Umbilical cord (tissue), 2 donors: Measurements from ENCODE around the gene RANGAP1. TPM values are rescaled to one million over a fixed set of nuclear protein-coding genes. Genes with fewer than 3 reads are reported as not detected.

Experiments used
- DNase-seq: peaks from one replicate; pipeline ENCODE4 v3.0.0-alpha.2; 2015; ENCODE audit warnings: low spot score
- total RNA-seq: library from RNA; depleted of rRNA; stranded (reverse); fragments of >200 nt; gene quantifications from one replicate; pipeline ENCODE4 v1.2.3, GENCODE V29; 2014; ENCODE audit warnings: low replicate concordance; ENCODE audit not compliant: insufficient read depth

The RANGAP1 gene
- total RNA-seq, 1 donor from 2014 or later = 11.1 TPM

- DNase-seq = peak; percentile 50
Observed at GRCh38 chr22:41237707-41238569, 48.0 kb downstream of the RANGAP1 start.

- no peak for DNase-seq
Observed at GRCh38 chr22:41237036-41237706, 48.8 kb downstream of the RANGAP1 start.

DNA sequence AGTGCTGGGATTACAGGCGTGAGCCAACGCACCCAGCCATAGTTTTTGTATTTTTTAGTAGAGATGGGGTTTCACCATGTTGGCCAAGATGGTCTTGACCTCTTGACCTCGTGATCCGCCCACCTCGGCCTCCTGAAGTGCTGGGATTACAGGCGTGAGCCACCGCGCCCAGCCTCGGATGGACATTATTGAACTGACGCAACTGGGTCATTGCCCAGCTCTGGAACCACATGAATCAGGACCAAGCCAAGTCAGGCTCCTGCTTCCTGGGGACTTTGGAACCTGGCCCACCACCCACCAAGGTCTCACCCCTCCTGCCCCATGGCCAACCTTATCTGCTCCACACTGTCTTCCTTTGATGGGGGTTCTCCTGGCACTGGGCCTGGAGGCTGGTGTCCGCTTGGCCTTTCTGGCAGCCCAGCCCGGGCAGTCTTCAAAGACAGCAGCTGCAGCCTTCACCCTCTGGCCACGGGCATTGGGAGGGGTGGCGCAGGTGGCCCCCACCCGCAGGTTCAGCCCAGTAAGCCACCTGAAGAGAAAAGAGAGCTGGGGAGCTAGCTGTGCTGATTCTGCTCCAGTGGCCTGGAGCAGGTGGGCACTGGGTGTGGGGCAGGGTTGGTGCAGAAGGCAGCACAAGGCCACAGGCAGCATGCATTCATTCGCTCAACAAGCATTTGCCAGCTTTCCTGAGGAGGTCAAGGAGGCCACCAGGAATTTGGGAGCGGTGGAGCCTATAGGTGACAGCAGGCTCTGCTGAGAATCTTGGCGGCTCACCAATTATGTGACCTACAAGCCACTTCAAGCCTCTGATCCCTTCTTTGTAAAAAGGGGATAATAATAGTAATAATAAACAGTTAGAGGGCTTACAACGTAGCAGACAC is 50.9 kb downstream of the RANGAP1 start:
- no peak for DNase-seq

DNA sequence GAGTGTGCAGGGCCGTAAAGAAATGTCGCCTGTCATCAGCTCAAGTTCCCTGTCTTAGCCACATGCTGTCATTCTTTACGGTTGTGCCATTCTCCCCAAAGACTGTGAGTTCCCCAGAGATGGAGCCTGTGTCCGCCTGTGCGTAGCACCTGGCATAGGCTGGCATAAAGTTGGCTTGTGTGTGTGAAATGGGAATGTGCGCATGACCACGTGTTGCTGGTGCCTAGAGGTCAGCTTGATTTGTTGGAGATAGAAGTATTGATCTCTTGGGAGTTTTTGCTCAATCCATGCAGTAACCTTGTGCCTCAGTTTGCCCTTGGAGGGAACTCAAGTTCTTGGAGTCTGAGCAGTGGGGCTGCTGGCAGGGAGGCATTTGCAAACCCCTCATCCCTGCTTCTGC is 54.6 kb downstream of the RANGAP1 start:
- no peak for DNase-seq

GRCh38 chr22:41230401-41230785 is 55.6 kb downstream of the RANGAP1 start:
- no peak for DNase-seq

DNA sequence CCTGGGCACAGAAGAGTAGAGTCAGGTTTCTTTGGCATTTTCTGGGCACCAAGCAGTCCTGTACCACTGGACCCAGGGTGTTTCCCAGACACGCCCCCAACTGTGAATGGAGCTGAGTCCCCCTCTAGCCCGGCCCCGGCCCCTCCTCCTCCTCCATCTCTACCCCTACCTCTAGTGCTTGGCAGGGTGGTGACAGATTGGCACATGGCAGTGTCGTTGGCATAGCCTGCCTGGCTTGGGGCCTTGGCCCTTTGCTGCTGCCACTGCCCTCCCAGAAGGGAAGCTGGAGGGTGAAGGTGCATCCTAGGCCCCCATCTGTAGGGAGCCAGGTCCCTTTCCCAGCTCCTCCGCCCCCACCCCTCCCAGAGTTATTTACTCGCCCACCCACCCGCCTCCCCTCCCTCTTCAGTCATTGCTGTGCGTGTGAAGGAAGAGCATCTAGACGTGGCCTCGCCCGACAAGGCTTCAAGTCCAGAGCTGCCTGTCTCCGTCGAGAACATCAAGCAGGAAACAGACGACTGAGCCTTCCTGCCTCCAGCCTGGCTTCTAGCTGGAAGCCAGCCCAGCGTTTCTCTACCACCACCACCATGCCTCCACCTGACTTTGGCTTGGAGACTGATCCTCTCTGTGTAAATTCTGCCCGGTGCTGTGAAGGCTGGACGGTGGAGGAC is 56.1 kb downstream of the RANGAP1 start:
- DNase-seq = no peak

DNA sequence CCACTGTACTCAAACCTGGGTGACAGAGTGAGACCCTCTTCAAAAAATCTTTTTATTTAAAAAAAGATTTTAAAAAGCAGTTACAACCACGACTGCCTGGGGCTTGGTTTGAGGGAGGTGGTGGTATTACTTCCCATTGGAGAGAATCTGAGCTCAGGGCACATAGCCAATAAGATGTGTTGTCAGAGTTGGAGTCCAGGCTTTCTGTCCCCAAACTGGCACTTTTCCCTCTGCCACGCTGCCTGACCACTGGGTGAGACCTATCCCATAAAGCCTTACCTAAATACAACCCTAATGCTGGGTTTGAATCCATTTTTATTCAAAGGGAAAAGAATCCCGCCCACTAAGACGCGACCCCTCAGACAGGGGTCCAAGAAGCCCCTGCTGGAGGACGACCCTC is 56.8 kb downstream of the RANGAP1 start:
- DNase-seq = no peak

DNA sequence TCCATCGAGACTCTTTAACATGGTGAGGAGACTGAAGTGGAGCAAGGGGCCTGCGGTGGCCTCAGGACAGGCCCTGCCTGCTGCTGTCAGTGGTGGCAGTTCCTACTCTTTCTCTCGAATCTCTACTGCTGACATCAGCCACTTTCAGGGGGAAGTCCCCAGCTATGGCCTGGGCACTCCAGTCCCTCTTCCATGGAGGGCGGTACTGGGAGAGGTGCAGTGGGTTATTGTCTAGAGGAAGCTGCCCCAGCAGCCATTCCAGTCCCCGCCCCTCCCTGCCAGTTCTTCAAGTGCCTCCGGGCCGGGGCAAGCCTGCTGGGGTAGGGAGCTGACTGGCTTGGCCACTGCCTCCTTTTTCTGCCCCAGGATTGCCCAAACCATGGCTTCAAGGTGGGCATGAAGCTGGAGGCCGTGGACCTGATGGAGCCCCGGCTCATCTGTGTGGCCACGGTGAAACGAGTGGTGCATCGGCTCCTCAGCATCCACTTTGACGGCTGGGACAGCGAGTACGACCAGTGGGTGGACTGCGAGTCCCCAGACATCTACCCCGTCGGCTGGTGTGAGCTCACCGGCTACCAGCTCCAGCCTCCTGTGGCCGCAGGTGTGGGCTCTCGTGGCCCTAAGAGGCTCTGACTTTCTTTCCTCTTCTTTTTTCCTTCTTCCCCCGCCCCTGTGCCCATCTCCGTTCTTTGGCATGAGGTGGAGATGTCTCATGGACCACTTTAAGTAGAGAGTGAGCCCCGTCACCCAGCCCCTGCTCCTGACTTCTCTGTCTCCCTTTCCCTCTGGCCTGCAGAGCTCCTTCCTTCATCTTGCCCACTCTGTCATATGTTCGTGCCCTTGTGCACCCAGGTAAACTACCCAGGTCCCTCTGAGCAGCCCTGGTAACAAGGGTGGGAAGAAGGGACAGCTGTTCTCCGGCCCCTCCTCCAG is 59.0 kb downstream of the RANGAP1 start:
- DNase-seq = peak; percentile 22

GRCh38 chr22:41223535-41223934 is 62.5 kb downstream of the RANGAP1 start:
- DNase-seq = no peak

- no peak for DNase-seq
Observed at GRCh38 chr22:41222846-41223507, 63.0 kb downstream of the RANGAP1 start.

- DNase-seq = peak; percentile 44
Observed at GRCh38 chr22:41217553-41218157, 68.3 kb downstream of the RANGAP1 start.

DNA sequence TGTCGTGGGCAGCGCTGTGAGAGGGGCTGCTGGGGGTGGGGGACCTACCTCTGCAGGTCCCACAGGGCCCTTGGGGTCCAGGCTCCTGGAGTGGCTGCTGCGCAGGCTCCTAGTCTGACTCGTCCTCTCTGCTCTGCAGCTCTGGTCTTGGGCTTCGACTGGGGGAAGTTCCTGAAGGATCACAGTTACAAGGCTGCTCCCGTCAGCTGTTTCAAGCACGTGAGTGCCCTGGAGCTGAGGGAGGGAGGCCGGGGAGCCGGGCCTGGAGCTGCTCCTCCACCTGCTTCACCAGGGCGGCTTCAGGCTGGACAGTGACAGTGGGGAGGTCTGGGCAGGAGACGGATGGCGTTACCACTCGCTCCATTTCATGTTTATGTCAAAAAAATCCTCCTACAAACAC is 69.0 kb downstream of the RANGAP1 start:
- DNase-seq = no peak

GRCh38 chr22:41215926-41216325 is 70.1 kb downstream of the RANGAP1 start:
- no peak for DNase-seq

DNA sequence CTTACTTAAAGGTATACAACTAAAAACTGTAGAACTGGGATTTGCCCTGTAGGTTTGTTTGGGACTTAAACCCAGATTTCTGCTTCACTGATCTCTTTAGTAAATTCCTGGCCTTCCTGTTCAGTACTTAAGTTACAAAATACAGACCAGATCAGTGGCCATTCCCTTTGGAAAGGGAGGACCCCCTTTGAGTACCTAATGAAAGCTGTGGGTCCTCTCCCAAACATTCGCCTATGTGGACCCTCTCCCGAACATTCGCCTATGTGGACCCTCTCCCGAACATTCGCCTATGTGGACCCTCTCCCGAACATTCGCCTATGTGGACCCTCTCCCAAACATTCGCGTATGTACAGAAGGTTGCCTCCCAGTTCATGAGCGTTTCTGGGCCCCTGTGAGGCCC is 70.6 kb downstream of the RANGAP1 start:
- no peak for DNase-seq

- DNase-seq = no peak
Observed at GRCh38 chr22:41206719-41207118, 79.3 kb downstream of the RANGAP1 start.

GRCh38 chr22:41204992-41205900 is 80.7 kb downstream of the RANGAP1 start, which contains the start of gene L3MBTL2:
Gene L3MBTL2, plus strand, starts transcription at chr22:41205312. Its CDS starts 51 bp downstream, at chr22:41205363.
- peak; percentile 98 for DNase-seq

DNA sequence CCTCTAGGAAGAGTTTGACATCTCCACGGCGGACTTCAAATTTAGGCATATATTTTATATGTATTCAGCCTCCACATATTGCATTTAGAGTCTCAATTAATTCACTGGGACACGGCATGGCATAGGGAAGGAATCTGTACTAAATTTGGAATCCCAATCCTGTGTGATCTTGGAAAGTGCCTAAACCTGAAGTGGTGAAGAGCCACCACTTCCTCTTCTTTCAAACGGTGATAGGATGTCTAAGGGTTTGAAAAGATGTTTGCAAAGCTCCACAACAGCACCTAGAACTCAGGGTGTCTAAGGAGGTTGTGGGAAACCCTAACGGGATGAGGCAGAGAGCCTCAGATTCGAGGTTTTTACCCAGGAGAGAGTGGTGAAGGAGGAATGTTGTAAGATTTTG is 81.9 kb downstream of the RANGAP1 start:
- DNase-seq = no peak

DNA sequence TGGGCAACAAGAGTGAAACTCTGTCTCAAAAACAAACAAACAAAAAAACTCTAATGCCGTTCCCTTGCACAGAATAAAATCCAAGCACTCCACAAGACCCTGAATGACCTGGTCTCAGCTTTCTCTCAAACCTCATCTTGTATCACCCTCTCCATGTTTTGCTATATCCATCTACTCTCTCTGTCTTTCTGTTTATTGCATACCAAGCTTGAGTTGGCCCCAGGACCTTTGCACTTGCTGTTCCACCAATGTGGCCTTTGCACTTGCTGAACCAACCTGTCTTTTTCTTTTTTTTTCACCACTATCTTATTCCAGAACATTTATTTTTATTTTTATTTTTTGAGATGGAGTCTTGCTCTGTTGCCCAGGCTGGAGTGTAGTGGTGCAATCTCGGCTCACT is 82.9 kb downstream of the RANGAP1 start:
- no peak for DNase-seq
